Upper lobe of left lung (tissue), 4 donors: Measurements from ENCODE around the gene NRXN3.

Experiments used
- EP300 ChIP-seq, 4 donors: sonication (generic); formaldehyde crosslinking; IDR thresholded peaks; one replicate each; pipeline ENCODE4 v1.5.1; 2017; ENCODE audit warnings: antibody characterized with exemption in 4 of 4, control low read depth in 2 of 4
- POLR2A ChIP-seq, 4 donors: fragments of 450-650 bp; IDR thresholded peaks; one replicate each; pipeline ENCODE4 v1.5.1; 2016 to 2017; ENCODE audit warnings: antibody characterized with exemption in 4 of 4, mild to moderate bottlenecking in 2 of 4
- TF ChIP-seq, protein P1 (sequence below), 6 experiments: fragments of 450-650 bp in 4 of 6; fragments of 200-600 bp in 2 of 6; sonication (generic) in 2 of 6; IDR thresholded peaks; one replicate each; pipeline ENCODE4 v1.5.1; 2016 to 2019; ENCODE audit warnings: antibody characterized with exemption in 6 of 6

DNA sequence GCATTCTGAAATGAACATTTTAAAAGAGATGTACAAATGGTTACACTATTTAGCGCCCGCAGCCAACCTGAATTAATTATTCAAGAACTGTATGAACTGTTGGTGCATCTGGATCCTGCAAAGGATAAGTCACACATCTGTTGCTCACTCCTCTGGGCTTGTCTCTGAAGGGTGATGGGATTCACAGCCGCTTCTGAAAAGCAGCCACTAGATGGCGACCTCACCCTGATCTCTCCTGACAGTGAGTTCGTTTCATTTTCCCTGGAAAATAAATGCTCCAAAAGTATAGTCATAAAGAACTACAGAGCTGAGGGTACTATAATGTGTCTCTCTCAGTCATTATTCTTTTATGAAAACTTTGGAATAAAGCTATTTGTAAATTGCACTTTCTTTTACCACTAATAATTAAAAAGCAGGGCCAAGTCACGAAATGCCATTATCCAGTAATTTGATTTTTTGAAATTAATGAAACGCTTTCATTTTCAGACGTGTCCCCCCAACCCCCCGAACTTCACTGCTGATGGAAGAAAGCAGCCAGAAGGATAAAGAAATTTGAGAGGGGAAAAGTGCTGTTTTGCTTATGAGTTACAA lies 789.6 kb downstream of the NRXN3 start:
- TF ChIP-seq POLR2A (IDR thresholded peaks at IDR 0.05) (no peak), EP300 (IDR thresholded peaks at IDR 0.05) (no peak)
- TF ChIP-seq, protein P1, sequence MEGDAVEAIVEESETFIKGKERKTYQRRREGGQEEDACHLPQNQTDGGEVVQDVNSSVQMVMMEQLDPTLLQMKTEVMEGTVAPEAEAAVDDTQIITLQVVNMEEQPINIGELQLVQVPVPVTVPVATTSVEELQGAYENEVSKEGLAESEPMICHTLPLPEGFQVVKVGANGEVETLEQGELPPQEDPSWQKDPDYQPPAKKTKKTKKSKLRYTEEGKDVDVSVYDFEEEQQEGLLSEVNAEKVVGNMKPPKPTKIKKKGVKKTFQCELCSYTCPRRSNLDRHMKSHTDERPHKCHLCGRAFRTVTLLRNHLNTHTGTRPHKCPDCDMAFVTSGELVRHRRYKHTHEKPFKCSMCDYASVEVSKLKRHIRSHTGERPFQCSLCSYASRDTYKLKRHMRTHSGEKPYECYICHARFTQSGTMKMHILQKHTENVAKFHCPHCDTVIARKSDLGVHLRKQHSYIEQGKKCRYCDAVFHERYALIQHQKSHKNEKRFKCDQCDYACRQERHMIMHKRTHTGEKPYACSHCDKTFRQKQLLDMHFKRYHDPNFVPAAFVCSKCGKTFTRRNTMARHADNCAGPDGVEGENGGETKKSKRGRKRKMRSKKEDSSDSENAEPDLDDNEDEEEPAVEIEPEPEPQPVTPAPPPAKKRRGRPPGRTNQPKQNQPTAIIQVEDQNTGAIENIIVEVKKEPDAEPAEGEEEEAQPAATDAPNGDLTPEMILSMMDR (IDR thresholded peaks at IDR 0.05), result peak in 5 of 6 experiments; percentile 46 to 66 (median 59)
